Glutamatergic neuron (in vitro differentiated cells): ENCODE data around the gene POLR2A. TPM values are rescaled to one million over a fixed set of nuclear protein-coding genes. Genes with fewer than 3 reads are reported as not detected.
A peak's percentile ranks its signal among the peaks of the same experiment; 100 is the strongest.

Source experiments
- DNase-seq: peaks from one replicate; pipeline ENCODE4 v3.0.0; 2022
- H3K27ac Mint-ChIP-seq: one replicate; pipeline ENCODE4 v1.8.0; 2020; ENCODE audit warnings: mild to moderate bottlenecking, mixed read lengths, inconsistent platforms; ENCODE audit not compliant: unreplicated experiment
- H3K27me3 Mint-ChIP-seq: one replicate; pipeline ENCODE4 v1.8.0; 2020; ENCODE audit warnings: mild to moderate bottlenecking, moderate library complexity, mixed read lengths, inconsistent platforms; ENCODE audit not compliant: unreplicated experiment
- H3K36me3 Mint-ChIP-seq: one replicate; pipeline ENCODE4 v1.8.0; 2020; ENCODE audit warnings: mild to moderate bottlenecking, mixed read lengths, inconsistent platforms; ENCODE audit not compliant: unreplicated experiment
- H3K4me1 Mint-ChIP-seq: one replicate; pipeline ENCODE4 v1.8.0; 2020; ENCODE audit warnings: mild to moderate bottlenecking, low read depth, mixed read lengths, inconsistent platforms; ENCODE audit not compliant: unreplicated experiment
- H3K4me3 Mint-ChIP-seq: one replicate; pipeline ENCODE4 v1.8.0; 2020; ENCODE audit warnings: mild to moderate bottlenecking, mixed read lengths, inconsistent platforms; ENCODE audit not compliant: unreplicated experiment
- H3K9me3 Mint-ChIP-seq: one replicate; pipeline ENCODE4 v1.8.0; 2020; ENCODE audit warnings: mild to moderate bottlenecking, moderate library complexity, mixed read lengths, inconsistent platforms; ENCODE audit not compliant: unreplicated experiment
- CTCF ChIP-seq: fragments of 200-600 bp; sonication (generic); IDR thresholded peaks from one replicate; pipeline ENCODE4 v1.5.0; 2021; ENCODE audit not compliant: partially characterized antibody, unreplicated experiment
- total RNA-seq: library from RNA; stranded (reverse); fragmentation: NEBNext Ultra II Directional; extraction: Animal tissue kit (Norgen Biotek cat#: 25700); gene quantifications from one replicate; pipeline ENCODE4 v1.2.1, GENCODE V29; 2021; ENCODE audit not compliant: unreplicated experiment

Gene POLR2A
- total RNA-seq, 1 donor from 2014 or later = 200 TPM

- peaks cover 5% of the 10 kb centered on the region for H3K36me3 Mint-ChIP-seq
- TF ChIP-seq CTCF = no peak
- H3K4me3 Mint-ChIP-seq = peak within 1 kb of the TSS; percentile 85
- H3K9me3 Mint-ChIP-seq = peaks cover 15% of the 10 kb centered on the region
- H3K27ac Mint-ChIP-seq = no peak within 1 kb of the TSS
- peaks cover 4% of the 10 kb centered on the region for H3K4me1 Mint-ChIP-seq
- peaks cover 20% of the 10 kb centered on the region for H3K27me3 Mint-ChIP-seq
- peak; percentile 84 for DNase-seq
These were observed 39.2 kb upstream of the POLR2A start, which contains the start of gene CHRNB1 for GRCh38 chr17:7444682-7445618. Gene CHRNB1 (plus strand): TSS chr17:7445061. CDS start chr17:7445128, 67 bp downstream.

GRCh38 chr17:7445619-7445968, 38.6 kb upstream of the POLR2A start:
- Mint-ChIP-seq H3K27me3 (peaks cover 20% of the 10 kb centered on the region), H3K36me3 (peaks cover 5% of the 10 kb centered on the region), H3K4me3 (peak overlapping the region; percentile 85), H3K4me1 (peaks cover 4% of the 10 kb centered on the region), H3K9me3 (peaks cover 15% of the 10 kb centered on the region), H3K27ac (no peak overlapping the region)
- DNase-seq = peak; percentile 34
- no peak for TF ChIP-seq CTCF

GRCh38 chr17:7448461-7448860, 35.7 kb upstream of the POLR2A start:
- DNase-seq = no peak
- TF ChIP-seq CTCF = no peak
- Mint-ChIP-seq H3K36me3 (peaks cover 5% of the 10 kb centered on the region), H3K27me3 (peaks cover 19% of the 10 kb centered on the region), H3K9me3 (peaks cover 14% of the 10 kb centered on the region), H3K4me3 (peak overlapping the region; percentile 4), H3K4me1 (no peaks in the 10 kb centered on the region), H3K27ac (no peak overlapping the region)

DNA sequence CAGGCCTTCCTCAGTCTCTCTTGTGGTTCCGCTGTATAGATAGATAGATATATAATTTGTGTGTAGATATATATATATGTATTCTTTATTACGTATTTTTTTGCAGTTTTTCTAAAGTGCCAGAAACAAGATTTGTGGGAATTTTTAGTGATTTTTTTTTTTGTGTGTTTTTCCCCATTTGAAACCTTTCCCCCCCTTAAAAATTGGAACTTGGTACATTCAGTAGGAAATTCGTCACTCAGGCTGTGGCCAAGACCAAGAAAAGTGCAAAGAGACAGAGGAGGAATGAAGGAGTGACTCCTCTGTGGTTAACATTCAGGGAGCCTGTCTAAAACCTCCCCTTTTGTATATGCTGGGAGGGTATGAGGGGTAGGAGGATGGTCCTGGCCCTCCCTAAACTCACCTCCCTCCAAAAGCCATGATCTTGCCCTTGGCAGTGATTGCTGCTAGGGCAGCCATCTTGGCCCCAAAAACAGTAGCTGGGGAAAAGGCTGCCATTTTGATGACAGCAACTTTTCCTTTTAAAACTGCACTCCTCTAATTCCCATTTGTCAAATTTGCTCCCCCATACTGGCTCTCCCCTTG, 24.1 kb upstream of the POLR2A start:
- peaks cover 6% of the 10 kb centered on the region for H3K4me1 Mint-ChIP-seq
- H3K27ac Mint-ChIP-seq = no peak overlapping the region
- no peak for TF ChIP-seq CTCF
- H3K4me3 Mint-ChIP-seq = no peak overlapping the region
- peaks cover 2% of the 10 kb centered on the region for H3K27me3 Mint-ChIP-seq
- peaks cover 11% of the 10 kb centered on the region for H3K9me3 Mint-ChIP-seq
- DNase-seq = no peak
- peaks cover 4% of the 10 kb centered on the region for H3K36me3 Mint-ChIP-seq
